ENCODE results near the gene MRAS.

DNA sequence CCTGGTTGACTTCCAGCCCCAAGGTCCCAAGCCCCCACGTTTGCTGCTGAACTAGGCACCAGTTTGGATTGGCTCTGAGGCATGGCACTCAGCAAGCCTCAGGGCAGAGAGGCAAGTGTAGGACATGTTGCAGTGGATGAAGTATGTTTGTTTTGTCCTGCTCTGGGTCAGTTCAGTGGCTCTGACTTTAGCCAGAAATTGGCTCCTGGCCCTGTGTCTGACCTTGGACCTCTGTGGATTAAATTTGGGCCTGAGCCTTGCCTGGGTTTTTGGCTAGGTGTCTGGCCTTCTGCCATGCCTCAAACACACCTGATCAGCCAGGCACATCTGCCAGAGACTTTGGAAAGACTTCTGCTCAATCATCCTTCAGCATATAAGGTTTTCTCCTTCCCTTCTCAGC, 3.6 kb upstream of the MRAS start:
- TF ChIP-seq, protein P1, sequence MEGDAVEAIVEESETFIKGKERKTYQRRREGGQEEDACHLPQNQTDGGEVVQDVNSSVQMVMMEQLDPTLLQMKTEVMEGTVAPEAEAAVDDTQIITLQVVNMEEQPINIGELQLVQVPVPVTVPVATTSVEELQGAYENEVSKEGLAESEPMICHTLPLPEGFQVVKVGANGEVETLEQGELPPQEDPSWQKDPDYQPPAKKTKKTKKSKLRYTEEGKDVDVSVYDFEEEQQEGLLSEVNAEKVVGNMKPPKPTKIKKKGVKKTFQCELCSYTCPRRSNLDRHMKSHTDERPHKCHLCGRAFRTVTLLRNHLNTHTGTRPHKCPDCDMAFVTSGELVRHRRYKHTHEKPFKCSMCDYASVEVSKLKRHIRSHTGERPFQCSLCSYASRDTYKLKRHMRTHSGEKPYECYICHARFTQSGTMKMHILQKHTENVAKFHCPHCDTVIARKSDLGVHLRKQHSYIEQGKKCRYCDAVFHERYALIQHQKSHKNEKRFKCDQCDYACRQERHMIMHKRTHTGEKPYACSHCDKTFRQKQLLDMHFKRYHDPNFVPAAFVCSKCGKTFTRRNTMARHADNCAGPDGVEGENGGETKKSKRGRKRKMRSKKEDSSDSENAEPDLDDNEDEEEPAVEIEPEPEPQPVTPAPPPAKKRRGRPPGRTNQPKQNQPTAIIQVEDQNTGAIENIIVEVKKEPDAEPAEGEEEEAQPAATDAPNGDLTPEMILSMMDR (IDR thresholded peaks at IDR 0.05; ENCODE audit: poor library complexity, severe bottlenecking): no peak
- TF ChIP-seq, protein P2, sequence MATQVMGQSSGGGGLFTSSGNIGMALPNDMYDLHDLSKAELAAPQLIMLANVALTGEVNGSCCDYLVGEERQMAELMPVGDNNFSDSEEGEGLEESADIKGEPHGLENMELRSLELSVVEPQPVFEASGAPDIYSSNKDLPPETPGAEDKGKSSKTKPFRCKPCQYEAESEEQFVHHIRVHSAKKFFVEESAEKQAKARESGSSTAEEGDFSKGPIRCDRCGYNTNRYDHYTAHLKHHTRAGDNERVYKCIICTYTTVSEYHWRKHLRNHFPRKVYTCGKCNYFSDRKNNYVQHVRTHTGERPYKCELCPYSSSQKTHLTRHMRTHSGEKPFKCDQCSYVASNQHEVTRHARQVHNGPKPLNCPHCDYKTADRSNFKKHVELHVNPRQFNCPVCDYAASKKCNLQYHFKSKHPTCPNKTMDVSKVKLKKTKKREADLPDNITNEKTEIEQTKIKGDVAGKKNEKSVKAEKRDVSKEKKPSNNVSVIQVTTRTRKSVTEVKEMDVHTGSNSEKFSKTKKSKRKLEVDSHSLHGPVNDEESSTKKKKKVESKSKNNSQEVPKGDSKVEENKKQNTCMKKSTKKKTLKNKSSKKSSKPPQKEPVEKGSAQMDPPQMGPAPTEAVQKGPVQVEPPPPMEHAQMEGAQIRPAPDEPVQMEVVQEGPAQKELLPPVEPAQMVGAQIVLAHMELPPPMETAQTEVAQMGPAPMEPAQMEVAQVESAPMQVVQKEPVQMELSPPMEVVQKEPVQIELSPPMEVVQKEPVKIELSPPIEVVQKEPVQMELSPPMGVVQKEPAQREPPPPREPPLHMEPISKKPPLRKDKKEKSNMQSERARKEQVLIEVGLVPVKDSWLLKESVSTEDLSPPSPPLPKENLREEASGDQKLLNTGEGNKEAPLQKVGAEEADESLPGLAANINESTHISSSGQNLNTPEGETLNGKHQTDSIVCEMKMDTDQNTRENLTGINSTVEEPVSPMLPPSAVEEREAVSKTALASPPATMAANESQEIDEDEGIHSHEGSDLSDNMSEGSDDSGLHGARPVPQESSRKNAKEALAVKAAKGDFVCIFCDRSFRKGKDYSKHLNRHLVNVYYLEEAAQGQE (IDR thresholded peaks at IDR 0.05; ENCODE audit: borderline replicate concordance): no peak
- TF ChIP-seq POLR2AphosphoS5 (IDR thresholded peaks at IDR 0.05) (no peak), EZH2 (IDR thresholded peaks at IDR 0.05; ENCODE audit: borderline replicate concordance, insufficient read depth, low read length, poor library complexity, severe bottlenecking) (no peak), SMC3 (conservative IDR thresholded peaks at IDR 0.05; ENCODE audit: poor library complexity) (no peak), TAF1 (IDR thresholded peaks at IDR 0.05; ENCODE audit: low read depth) (no peak), RAD21 (conservative IDR thresholded peaks at IDR 0.05) (no peak)
